Neural crest cell (in vitro differentiated cells): ENCODE data around the gene KY. TPM values are rescaled to one million over a fixed set of nuclear protein-coding genes. Genes with fewer than 3 reads are reported as not detected.

Source experiments
- DNase-seq: peaks from one replicate; pipeline ENCODE4 v3.0.0; 2021; ENCODE audit warnings: low read depth, mixed read lengths, low spot score
- H3K27ac Mint-ChIP-seq: one replicate; pipeline ENCODE4 v1.8.0; 2021; ENCODE audit warnings: mild to moderate bottlenecking, mixed read lengths; ENCODE audit not compliant: unreplicated experiment
- H3K27me3 Mint-ChIP-seq: 2 replicates; pipeline ENCODE4 v1.8.0; 2021; ENCODE audit warnings: low read depth, mild to moderate bottlenecking, mixed read lengths
- H3K36me3 Mint-ChIP-seq: 2 replicates; pipeline ENCODE4 v1.8.0; 2021; ENCODE audit warnings: low read depth, mild to moderate bottlenecking, mixed read lengths
- H3K4me1 Mint-ChIP-seq: 2 replicates; pipeline ENCODE4 v1.8.0; 2021; ENCODE audit warnings: mixed read lengths
- H3K4me3 Mint-ChIP-seq: one replicate; pipeline ENCODE4 v1.8.0; 2021; ENCODE audit warnings: mild to moderate bottlenecking, mixed read lengths
- H3K9me3 Mint-ChIP-seq: 2 replicates; pipeline ENCODE4 v1.8.0; 2021; ENCODE audit warnings: mixed read lengths
- total RNA-seq: library from RNA; stranded (reverse); gene quantifications from 2 replicates; pipeline ENCODE4 v1.2.1, GENCODE V29; 2021
- TF ChIP-seq, protein P1 (sequence below): fragments of 200-600 bp; sonication (generic); conservative IDR thresholded peaks from 2 replicates; pipeline ENCODE4 v1.5.0; 2021; ENCODE audit warnings: antibody characterized with exemption, mild to moderate bottlenecking

Gene KY
- total RNA-seq, 1 donor from 2014 or later: 0.33 TPM

DNA sequence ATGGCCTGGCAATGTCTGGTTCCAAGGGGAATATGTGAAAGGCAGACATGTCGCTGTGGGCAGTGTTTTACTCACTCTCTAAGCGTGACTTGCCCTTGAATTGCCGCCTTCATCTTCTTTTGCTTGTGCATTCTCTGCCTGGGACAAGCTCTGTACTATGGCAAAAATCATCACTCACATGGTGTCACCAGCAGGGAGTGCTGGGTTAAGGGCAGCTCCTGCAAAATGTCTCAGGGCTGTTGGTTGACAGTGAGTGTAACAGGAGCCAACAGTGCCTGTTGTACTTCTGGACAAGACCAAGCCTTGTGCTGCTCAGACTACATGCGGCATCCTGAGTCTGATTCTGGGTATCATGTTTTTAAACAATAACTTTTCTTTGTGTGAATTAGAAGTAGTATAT is 45.3 kb upstream of the KY start:
- TF ChIP-seq, protein P1, sequence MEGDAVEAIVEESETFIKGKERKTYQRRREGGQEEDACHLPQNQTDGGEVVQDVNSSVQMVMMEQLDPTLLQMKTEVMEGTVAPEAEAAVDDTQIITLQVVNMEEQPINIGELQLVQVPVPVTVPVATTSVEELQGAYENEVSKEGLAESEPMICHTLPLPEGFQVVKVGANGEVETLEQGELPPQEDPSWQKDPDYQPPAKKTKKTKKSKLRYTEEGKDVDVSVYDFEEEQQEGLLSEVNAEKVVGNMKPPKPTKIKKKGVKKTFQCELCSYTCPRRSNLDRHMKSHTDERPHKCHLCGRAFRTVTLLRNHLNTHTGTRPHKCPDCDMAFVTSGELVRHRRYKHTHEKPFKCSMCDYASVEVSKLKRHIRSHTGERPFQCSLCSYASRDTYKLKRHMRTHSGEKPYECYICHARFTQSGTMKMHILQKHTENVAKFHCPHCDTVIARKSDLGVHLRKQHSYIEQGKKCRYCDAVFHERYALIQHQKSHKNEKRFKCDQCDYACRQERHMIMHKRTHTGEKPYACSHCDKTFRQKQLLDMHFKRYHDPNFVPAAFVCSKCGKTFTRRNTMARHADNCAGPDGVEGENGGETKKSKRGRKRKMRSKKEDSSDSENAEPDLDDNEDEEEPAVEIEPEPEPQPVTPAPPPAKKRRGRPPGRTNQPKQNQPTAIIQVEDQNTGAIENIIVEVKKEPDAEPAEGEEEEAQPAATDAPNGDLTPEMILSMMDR: no peak
- peaks cover 10% of the 10 kb centered on the region for H3K4me1 Mint-ChIP-seq
- H3K27ac Mint-ChIP-seq: no peak overlapping the region
- no peaks in the 10 kb centered on the region for H3K9me3 Mint-ChIP-seq
- no peaks in the 10 kb centered on the region for H3K36me3 Mint-ChIP-seq
- H3K27me3 Mint-ChIP-seq: peaks cover 30% of the 10 kb centered on the region
- H3K4me3 Mint-ChIP-seq: no peak overlapping the region
- no peak for DNase-seq

DNA sequence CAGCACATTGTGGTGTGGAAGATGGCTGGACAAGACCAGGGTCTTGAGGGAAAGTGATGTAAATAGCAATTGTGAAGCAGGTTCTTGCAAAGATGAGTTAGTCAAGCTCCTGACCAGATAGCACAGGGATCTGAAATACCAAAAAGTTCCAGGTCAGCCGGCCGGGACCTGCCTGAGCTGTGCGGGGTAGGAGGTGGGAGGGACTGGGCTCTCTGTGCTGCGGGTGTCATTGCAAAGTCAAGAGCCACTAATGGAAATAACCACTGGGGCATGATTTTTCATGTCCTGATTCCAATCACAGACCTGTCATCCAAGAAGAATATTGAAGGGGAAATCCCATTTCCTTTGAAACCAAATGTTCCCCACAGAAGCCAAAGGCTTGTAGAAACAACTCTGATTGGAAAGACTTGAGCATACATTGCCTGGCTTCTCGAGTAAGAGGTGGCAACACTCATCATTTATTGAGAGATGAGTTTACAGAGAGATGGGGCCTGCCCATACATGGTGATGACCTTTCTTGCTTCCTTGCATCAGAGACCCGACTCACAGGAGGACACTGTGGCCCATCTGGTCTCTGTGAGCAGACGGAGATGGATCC is 44.2 kb upstream of the KY start:
- no peak overlapping the region for H3K4me3 Mint-ChIP-seq
- H3K27ac Mint-ChIP-seq: peak overlapping the region; percentile 38
- H3K9me3 Mint-ChIP-seq: no peaks in the 10 kb centered on the region
- H3K27me3 Mint-ChIP-seq: peaks cover 32% of the 10 kb centered on the region
- TF ChIP-seq, protein P1: no peak
- DNase-seq: no peak
- H3K4me1 Mint-ChIP-seq: peaks cover 10% of the 10 kb centered on the region
- H3K36me3 Mint-ChIP-seq: no peaks in the 10 kb centered on the region

DNA sequence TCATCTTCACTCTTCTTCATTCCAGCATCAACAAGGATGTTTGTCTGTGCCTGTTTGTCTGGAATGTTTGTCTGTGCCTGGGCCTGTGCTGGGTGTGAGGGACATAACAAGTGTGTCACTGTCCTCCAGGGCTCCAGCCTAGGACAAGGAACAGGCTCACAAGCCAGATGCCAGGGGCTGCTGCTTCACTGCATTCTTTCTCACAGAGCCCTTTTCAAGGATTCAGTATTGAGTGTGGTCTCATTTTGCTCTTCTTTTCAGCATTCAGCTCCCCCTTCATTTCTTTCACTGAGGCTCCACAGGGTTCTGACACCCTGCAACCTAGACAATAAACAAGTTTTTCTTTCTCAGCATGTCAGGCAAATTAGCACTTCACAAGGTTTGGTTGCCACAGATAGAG is 43.6 kb upstream of the KY start:
- Mint-ChIP-seq H3K27ac (no peak overlapping the region), H3K36me3 (no peaks in the 10 kb centered on the region), H3K9me3 (no peaks in the 10 kb centered on the region), H3K4me3 (no peak overlapping the region), H3K4me1 (peaks cover 10% of the 10 kb centered on the region), H3K27me3 (peaks cover 27% of the 10 kb centered on the region)
- TF ChIP-seq, protein P1: no peak
- DNase-seq: no peak

DNA sequence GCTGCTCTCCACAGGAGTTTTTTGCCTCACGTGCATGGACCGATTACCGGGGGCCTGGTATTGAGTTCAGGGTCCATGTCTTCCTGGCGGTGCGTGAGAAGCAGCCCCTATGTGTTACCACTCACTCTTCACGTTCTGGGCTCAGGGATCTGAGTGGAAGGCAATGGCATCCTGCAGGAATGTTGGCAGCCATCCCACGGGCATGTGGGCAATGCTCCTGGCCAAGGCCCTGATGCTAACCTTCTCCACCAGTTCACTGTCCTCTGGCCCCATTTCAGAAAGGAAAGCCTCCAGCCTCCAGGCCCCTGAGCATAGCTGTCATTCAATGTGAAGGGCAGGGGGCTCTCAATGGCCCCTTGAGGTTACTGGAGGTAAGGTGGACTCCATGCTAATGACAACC is 43.0 kb upstream of the KY start:
- Mint-ChIP-seq H3K27me3 (peaks cover 27% of the 10 kb centered on the region), H3K27ac (no peak overlapping the region), H3K36me3 (no peaks in the 10 kb centered on the region), H3K4me3 (no peak overlapping the region), H3K4me1 (peaks cover 10% of the 10 kb centered on the region), H3K9me3 (no peaks in the 10 kb centered on the region)
- TF ChIP-seq, protein P1: no peak
- no peak for DNase-seq

DNA sequence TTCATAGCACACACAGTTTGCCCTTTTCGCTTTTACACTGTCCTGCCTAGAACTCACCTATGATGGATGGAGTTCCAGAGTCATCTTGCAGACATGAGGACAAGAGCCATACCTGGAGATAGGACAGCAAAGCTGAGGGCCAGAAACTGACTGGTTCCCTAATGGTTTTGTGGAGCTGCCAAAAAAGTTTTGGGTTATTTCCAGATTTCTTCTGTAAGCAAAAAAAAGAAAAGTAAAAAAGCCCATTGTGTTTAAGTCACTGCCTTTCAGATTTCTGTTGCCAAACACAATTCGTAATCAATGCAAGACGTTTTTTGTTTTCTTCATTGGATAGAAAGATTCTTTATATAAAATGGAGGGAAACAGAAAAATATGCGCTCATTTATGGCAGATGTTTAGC is 42.4 kb upstream of the KY start:
- no peak for DNase-seq
- TF ChIP-seq, protein P1: no peak
- Mint-ChIP-seq H3K9me3 (no peaks in the 10 kb centered on the region), H3K27me3 (peaks cover 25% of the 10 kb centered on the region), H3K4me3 (no peak overlapping the region), H3K27ac (no peak overlapping the region), H3K4me1 (peaks cover 10% of the 10 kb centered on the region), H3K36me3 (no peaks in the 10 kb centered on the region)

DNA sequence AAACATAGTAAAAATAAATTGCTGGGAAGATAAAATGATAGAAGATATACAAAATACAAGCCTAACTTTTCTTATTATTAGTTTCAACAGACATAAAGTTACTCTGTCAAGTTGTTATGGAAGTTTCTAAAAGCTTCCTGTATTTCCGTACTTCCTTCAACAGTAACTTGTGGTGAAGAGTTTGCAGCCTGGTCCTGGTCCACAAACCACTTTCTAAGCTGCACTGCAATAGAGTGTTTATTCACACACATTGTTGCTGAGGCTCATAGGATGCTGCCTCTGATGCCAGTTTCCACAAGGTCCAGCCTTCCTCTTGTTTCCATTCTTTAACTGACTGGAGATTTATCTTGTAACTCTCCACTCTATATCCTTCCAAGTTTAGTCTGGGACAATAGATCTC is 39.4 kb upstream of the KY start:
- no peaks in the 10 kb centered on the region for H3K36me3 Mint-ChIP-seq
- TF ChIP-seq, protein P1: no peak
- no peak overlapping the region for H3K27ac Mint-ChIP-seq
- no peaks in the 10 kb centered on the region for H3K9me3 Mint-ChIP-seq
- H3K4me1 Mint-ChIP-seq: peaks cover 10% of the 10 kb centered on the region
- no peak for DNase-seq
- H3K27me3 Mint-ChIP-seq: peaks cover 12% of the 10 kb centered on the region
- no peak overlapping the region for H3K4me3 Mint-ChIP-seq
